ENCODE measurements around the gene PTH1R.

DNA sequence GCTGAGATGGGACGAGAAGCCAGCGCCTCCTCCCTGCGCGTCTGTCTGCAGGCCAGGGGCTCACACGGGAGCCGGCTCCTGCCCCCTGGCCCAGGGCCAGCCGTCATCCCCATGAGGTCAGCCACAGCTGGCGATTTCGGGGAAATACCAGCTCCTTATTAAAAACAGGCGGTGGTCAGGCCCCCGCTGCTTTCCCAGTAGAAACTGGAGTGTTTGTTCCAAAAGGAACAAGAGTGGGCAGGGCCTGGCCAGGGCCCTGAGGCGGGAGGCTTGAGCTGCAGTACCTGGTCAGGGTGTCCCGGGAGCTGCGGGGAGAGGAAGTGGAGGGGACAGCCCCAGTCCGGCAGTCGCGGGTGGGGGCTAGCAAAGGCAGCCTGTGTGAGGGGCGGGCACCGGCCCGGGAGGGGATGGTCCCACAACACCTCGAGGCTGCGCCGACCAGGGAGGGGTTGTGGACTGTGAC is 32.1 kb upstream of the PTH1R start:
- no peak for TF ChIP-seq EZH2phosphoT487 (IDR thresholded peaks at IDR 0.05)
- TF ChIP-seq, protein P1, sequence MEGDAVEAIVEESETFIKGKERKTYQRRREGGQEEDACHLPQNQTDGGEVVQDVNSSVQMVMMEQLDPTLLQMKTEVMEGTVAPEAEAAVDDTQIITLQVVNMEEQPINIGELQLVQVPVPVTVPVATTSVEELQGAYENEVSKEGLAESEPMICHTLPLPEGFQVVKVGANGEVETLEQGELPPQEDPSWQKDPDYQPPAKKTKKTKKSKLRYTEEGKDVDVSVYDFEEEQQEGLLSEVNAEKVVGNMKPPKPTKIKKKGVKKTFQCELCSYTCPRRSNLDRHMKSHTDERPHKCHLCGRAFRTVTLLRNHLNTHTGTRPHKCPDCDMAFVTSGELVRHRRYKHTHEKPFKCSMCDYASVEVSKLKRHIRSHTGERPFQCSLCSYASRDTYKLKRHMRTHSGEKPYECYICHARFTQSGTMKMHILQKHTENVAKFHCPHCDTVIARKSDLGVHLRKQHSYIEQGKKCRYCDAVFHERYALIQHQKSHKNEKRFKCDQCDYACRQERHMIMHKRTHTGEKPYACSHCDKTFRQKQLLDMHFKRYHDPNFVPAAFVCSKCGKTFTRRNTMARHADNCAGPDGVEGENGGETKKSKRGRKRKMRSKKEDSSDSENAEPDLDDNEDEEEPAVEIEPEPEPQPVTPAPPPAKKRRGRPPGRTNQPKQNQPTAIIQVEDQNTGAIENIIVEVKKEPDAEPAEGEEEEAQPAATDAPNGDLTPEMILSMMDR (IDR thresholded peaks at IDR 0.05) = no peak

Data from neural progenitor cell (in vitro differentiated cells).